Measurements from ENCODE around the gene GTPBP1. TPM values are rescaled to one million over a fixed set of nuclear protein-coding genes. Genes with fewer than 3 reads are reported as not detected.

Gene GTPBP1
- total RNA-seq, 1 donor from 2014 or later, result 49.8 TPM

- Histone ChIP-seq H3K9ac (ENCODE audit: low read length) (peak within 1 kb of the TSS; percentile 99), H2AFZ (ENCODE audit: low read depth, low read length) (peak within 1 kb of the TSS; percentile 85), H3K4me2 (ENCODE audit: low read length) (peak within 1 kb of the TSS; percentile 96), H3K4me1 (ENCODE audit: insufficient read depth, low read length) (peaks cover 47% of the 10 kb centered on the region), H4K20me1 (ENCODE audit: insufficient read depth, low read length) (peaks cover 27% of the 10 kb centered on the region), H3K27ac (ENCODE audit: low read depth, low read length) (peak within 1 kb of the TSS; percentile 97), H3K79me2 (ENCODE audit: insufficient read depth, low read length) (peaks cover 38% of the 10 kb centered on the region), H3K36me3 (ENCODE audit: insufficient read depth, low read length) (no peaks in the 10 kb centered on the region), H3K9me3 (ENCODE audit: insufficient read depth, low read depth, low read length) (no peaks in the 10 kb centered on the region), H3K27me3 (ENCODE audit: insufficient read depth, low read length) (no peaks in the 10 kb centered on the region), H3K4me3 (ENCODE audit: insufficient read depth, low read depth, low read length) (peak within 1 kb of the TSS; percentile 76)
- no peaks in the 10 kb centered on the region for H3K27me3 Mint-ChIP-seq (ENCODE audit: low read depth, unreplicated experiment)
- H3K4me3 Mint-ChIP-seq (ENCODE audit: unreplicated experiment), result peak within 1 kb of the TSS; percentile 97
- peaks cover 33% of the 10 kb centered on the region for H3K4me1 Mint-ChIP-seq (ENCODE audit: low read depth, unreplicated experiment)
- FAIRE-seq (no peak), DNase-seq (ENCODE audit: low read depth) (peak; percentile 88)
- H3K36me3 Mint-ChIP-seq (ENCODE audit: low read depth, unreplicated experiment), result peaks cover 4% of the 10 kb centered on the region
- no peaks in the 10 kb centered on the region for H3K9me3 Mint-ChIP-seq (ENCODE audit: unreplicated experiment)
- peak within 1 kb of the TSS; percentile 98 for H3K27ac Mint-ChIP-seq (ENCODE audit: unreplicated experiment)
- no peak for TF ChIP-seq CTCF (IDR thresholded peaks at IDR 0.05; ENCODE audit: insufficient read depth, low read depth, low read length)
- no peak for TF ChIP-seq EZH2 (IDR thresholded peaks at IDR 0.05; ENCODE audit: insufficient read depth, low read length)
Observed at GRCh38 chr22:38700789-38701628, 4.7 kb upstream of the GTPBP1 start, which contains the start of gene JOSD1. TSS of gene JOSD1 (minus strand) at chr22:38700943. CDS start at chr22:38699987, 956 bp downstream.

- Histone ChIP-seq H3K9ac (ENCODE audit: low read length) (peak overlapping the region; percentile 58), H3K4me1 (ENCODE audit: insufficient read depth, low read length) (peaks cover 25% of the 10 kb centered on the region), H3K4me2 (ENCODE audit: low read length) (peak overlapping the region; percentile 78), H3K27me3 (ENCODE audit: insufficient read depth, low read length) (no peaks in the 10 kb centered on the region), H3K79me2 (ENCODE audit: insufficient read depth, low read length) (peaks cover 48% of the 10 kb centered on the region), H3K27ac (ENCODE audit: low read depth, low read length) (peak overlapping the region; percentile 48), H3K9me3 (ENCODE audit: insufficient read depth, low read depth, low read length) (no peaks in the 10 kb centered on the region), H3K4me3 (ENCODE audit: insufficient read depth, low read depth, low read length) (peak overlapping the region; percentile 48), H4K20me1 (ENCODE audit: insufficient read depth, low read length) (peaks cover 34% of the 10 kb centered on the region), H3K36me3 (ENCODE audit: insufficient read depth, low read length) (peaks cover 3% of the 10 kb centered on the region), H2AFZ (ENCODE audit: low read depth, low read length) (peak overlapping the region; percentile 57)
- Mint-ChIP-seq H3K27ac (ENCODE audit: unreplicated experiment) (peak overlapping the region; percentile 5), H3K4me1 (ENCODE audit: low read depth, unreplicated experiment) (peaks cover 20% of the 10 kb centered on the region), H3K36me3 (ENCODE audit: low read depth, unreplicated experiment) (peaks cover under 1% of the 10 kb centered on the region), H3K4me3 (ENCODE audit: unreplicated experiment) (peak overlapping the region; percentile 88), H3K27me3 (ENCODE audit: low read depth, unreplicated experiment) (no peaks in the 10 kb centered on the region), H3K9me3 (ENCODE audit: unreplicated experiment) (no peaks in the 10 kb centered on the region)
- DNase-seq (ENCODE audit: low read depth) (no peak), FAIRE-seq (no peak)
- no peak for TF ChIP-seq CTCF (IDR thresholded peaks at IDR 0.05; ENCODE audit: insufficient read depth, low read depth, low read length)
- no peak for TF ChIP-seq EZH2 (IDR thresholded peaks at IDR 0.05; ENCODE audit: insufficient read depth, low read length)
Observed at GRCh38 chr22:38704654-38705234, 1.0 kb upstream of the GTPBP1 start.
